GM19324 (cell line): ENCODE measurements around the gene MCF2L2.

Source experiments
- ATAC-seq: cut with Tn5 transposase; IDR thresholded peaks from one replicate; pipeline ENCODE4 v1.9.1; 2021; ENCODE audit warnings: mild to moderate bottlenecking, moderate library complexity; ENCODE audit not compliant: unreplicated experiment, low FRiP score

Gene MCF2L2

GRCh38 chr3:183339461-183340086 is 88.8 kb downstream of the MCF2L2 start:
- no peak for ATAC-seq

DNA sequence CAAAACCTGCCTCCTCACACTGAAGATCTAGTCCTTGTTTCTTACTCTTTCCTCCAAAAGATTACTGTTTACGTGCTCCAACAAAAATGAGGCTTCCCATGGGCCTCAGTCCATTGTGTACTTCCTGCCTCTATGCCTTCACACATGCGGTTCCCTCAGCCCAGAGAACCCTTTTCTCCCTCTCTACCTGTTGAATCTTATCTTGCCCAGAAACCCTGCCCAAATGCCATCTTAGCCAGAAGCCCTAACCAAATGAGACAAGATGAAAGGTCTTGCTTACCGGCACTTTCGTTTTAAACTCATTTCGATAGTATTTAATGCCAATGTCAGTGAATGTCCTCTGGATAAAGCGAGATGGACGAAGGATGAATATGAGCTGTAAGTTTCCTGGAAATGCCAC is 89.9 kb downstream of the MCF2L2 start:
- no peak for ATAC-seq

DNA sequence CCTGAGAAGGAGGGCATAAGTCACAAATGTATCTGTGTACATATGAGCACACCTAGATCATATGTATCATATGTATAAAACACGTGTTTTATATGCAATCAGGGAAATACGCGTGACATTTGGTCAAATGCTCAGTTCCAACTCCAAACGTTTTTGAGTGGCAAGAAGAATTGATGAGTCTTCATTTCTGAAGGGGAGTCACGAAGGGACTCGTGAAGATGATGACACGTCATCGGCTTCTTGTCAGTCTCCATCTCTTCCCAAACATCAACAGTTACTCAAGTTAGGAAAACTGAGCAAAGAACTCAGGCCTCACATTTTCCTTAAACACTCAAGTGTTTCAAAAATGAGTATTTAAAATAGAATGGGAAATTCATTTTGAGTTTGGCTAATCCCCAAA is 95.9 kb downstream of the MCF2L2 start:
- ATAC-seq, result no peak

- ATAC-seq, result no peak
Measured at GRCh38 chr3:183331498-183331897, 96.9 kb downstream of the MCF2L2 start.

- no peak for ATAC-seq
Measured at GRCh38 chr3:183330881-183331280, 97.5 kb downstream of the MCF2L2 start.

- ATAC-seq, result no peak
Measured at GRCh38 chr3:183329543-183329942, 98.9 kb downstream of the MCF2L2 start.

GRCh38 chr3:183328823-183329222 is 99.6 kb downstream of the MCF2L2 start:
- ATAC-seq, result no peak

- ATAC-seq, result no peak
Measured at GRCh38 chr3:183328164-183328563, 100.3 kb downstream of the MCF2L2 start.

DNA sequence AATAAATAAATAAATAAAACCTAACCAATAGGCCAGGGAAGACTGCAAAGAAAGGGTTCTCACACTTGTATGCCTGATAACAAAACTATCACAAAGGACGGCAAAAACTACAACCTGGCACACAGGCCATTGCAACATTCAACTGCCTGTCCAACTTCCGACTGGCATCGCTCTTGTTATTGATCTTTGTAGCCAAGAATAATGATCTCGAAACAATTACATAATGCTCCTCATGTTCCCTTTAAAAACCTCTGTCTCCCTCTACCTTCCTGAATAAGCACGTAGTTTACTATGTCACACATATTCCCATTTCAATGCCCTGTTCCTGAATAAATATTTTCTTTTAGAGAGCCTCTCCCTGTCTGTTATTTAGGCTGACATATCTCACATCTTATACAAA is 101.1 kb downstream of the MCF2L2 start:
- no peak for ATAC-seq

DNA sequence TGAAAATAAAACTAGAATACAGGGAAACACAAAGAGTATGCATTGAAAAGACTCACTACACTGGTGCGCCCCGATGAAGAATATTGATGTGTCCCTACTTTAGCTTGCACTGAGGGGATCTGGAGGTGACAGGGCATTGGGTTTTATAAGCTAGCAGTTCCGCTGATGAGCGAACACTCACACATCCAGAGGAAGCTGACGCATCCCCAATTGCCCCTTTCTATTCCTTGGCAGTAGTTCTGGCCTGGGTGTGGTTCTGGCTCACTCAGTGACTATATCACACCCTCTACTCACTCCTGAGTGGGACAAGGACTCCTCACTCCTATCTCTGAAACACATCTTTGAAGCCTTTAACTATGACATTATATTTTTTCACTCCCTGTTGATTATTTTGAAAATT is 104.3 kb downstream of the MCF2L2 start:
- ATAC-seq, result no peak

GRCh38 chr3:183319371-183319770 is 109.0 kb downstream of the MCF2L2 start:
- no peak for ATAC-seq

DNA sequence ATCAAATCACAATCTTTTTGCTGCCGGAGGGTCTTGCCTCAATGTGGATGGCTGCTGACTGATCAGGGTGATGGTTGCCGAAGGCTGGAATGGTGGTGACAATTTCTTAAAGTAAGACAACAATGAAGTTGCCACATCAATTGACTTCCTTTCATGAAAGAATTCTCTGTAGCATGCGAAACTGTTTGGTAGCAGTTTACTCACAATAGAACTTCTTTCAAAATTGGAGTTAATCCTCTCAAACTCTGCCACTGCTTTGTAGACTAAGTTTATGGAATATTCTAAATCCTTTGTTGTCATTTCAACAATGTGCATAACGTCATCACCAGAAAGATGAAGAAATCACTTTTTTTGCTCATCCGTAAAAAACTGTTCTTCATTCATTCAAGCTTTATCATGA is 109.5 kb downstream of the MCF2L2 start:
- ATAC-seq, result no peak

GRCh38 chr3:183317886-183318865 is 110.2 kb downstream of the MCF2L2 start:
- no peak for ATAC-seq

GRCh38 chr3:183317271-183317670 is 111.1 kb downstream of the MCF2L2 start:
- no peak for ATAC-seq

DNA sequence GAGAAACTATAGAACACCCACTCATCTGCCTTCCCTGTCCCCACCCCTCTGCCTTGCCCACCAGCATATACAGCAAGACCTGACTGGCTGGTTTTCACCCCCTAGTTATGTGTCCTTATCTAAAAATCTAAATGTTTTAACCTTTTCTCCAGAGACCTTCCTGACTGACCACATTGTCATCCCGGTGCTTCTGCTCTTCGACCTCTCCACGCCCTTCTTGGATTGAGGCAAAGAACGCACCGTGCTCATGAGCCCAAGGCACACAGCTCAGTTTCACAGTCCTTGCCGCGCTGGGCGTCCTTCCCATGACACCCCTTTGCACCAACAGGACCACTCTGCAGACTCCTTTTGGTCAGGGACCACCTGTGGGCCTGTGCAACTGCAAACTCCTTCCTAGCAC is 112.7 kb downstream of the MCF2L2 start:
- no peak for ATAC-seq

DNA sequence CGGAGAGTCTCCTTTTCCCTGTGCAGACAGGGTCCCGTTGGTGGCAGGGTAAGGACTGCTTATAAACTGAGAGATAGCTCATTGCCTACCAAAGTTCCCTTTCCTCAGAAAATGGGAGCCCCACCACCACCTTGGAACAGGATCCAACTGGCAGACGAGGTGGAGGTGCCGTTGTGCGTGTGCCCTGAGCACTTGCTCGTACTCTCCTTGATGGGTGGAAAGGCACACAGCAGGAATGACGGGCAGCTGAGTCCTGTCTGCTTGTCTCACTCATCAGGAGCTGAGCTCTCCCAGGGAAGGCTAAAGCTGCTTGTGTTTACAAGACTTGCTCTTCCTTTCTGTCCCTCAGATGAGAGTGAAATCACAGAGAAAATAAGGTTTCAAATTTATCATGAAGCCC is 114.7 kb downstream of the MCF2L2 start:
- ATAC-seq, result no peak

DNA sequence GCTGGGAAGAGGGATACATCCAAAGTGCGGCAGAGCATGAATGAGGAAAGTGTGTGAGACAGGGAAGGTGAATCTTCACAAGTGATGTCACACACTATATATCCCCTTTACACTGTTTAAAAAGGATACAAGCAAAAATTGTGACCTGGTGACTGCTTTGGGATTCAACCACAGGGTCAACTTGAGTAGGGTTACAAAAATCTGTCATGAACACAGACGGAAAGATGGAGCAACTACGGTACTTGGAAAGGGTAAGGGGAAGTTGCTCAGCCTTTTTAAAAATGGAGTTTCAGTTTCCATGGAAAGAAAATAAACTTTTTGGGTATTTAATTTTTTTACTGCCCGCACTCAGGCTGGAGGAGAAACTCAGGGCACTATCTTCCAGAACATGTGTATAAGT is 115.1 kb downstream of the MCF2L2 start:
- no peak for ATAC-seq

GRCh38 chr3:183312433-183312832 is 116.0 kb downstream of the MCF2L2 start:
- no peak for ATAC-seq

GRCh38 chr3:183310936-183311335 is 117.5 kb downstream of the MCF2L2 start:
- ATAC-seq, result no peak

DNA sequence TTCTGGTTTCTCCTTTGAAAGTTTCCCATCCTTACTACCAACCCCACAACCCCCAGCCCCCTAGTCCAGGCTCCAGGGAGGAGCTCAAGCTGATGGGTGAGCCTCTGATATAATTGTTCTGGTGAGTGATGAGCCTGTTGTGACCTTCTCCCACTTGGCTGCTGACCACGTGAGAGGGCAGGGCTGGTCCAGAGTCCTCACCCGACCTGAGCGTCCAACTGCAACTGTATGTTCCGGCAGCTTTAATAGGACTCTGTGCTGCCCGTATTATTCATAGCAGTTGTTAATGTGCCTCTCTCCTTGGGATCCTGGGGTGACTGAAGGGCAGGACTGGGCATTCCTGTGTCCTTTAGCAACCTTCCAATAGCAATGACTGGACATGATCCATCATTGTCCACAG is 119.1 kb downstream of the MCF2L2 start:
- no peak for ATAC-seq

DNA sequence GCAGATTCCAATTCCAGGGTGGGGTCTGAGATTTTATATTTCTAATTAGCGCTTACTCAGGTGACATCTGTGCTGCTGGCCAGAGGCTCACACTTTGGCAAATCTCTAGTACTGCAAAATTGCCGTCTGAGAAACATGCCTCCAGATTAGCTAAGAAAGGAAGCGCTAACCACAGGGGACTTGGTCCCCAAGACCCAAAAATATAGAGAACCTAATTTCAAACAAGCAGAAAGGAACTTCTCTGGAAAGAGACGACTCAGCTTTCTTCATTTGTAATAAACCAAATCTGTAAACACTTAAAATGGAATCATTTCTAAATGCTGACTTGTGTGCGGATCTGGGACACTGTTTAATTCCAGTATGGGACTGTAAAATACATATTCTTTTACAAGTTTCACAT is 119.7 kb downstream of the MCF2L2 start:
- no peak for ATAC-seq

- ATAC-seq, result no peak
Measured at GRCh38 chr3:183307749-183308148, 120.7 kb downstream of the MCF2L2 start.
